ENCODE results near the gene OPRD1. TPM values are rescaled to one million over a fixed set of nuclear protein-coding genes. Genes with fewer than 3 reads are reported as not detected.

Gene OPRD1
- total RNA-seq, 6 experiments from 2014 or later: not detected

GRCh38 chr1:28779751-28780408 lies 32.1 kb upstream of the OPRD1 start:
- intact Hi-C loops (cut with DNase I): no loop called here
- Histone ChIP-seq H3K4me1 (peaks cover 0 to 2% (median under 1%) of the 10 kb centered on the region in 4 donors), H3K36me3 (no peaks in the 10 kb centered on the region), H3K27me3 (no peaks in the 10 kb centered on the region), H3K4me3 (no peak overlapping the region), H3K9me3 (no peaks in the 10 kb centered on the region), H3K27ac (no peak overlapping the region)
- 70% methylated on average over 6 of the region's 6 CpGs for WGBS (ENCODE audit: insufficient coverage, low coverage, low lambda C conversion rate, missing lambda C conversion rate)
- TF ChIP-seq CTCF (IDR thresholded peaks at IDR 0.05) (no peak), POLR2A (IDR thresholded peaks at IDR 0.05) (no peak)
- no peak for DNase-seq
- ATAC-seq: no peak

GRCh38 chr1:28781305-28781704 lies 30.7 kb upstream of the OPRD1 start:
- DNase-seq: no peak
- no peak for ATAC-seq
- Histone ChIP-seq H3K36me3 (no peaks in the 10 kb centered on the region), H3K4me3 (no peak overlapping the region), H3K9me3 (no peaks in the 10 kb centered on the region), H3K4me1 (peaks cover 0 to 3% (median 0%) of the 10 kb centered on the region in 4 donors), H3K27me3 (no peaks in the 10 kb centered on the region), H3K27ac (no peak overlapping the region)
- WGBS (ENCODE audit: insufficient coverage, low coverage, low lambda C conversion rate, missing lambda C conversion rate): 64% methylated on average over 11 of the region's 11 CpGs
- TF ChIP-seq POLR2A (IDR thresholded peaks at IDR 0.05): no peak
- intact Hi-C loops (cut with DNase I): no loop called here

- ATAC-seq: no peak
- Histone ChIP-seq H3K9me3 (no peaks in the 10 kb centered on the region), H3K27me3 (no peaks in the 10 kb centered on the region), H3K27ac (no peak overlapping the region), H3K4me3 (no peak overlapping the region), H3K4me1 (peaks cover 0 to 3% (median 0%) of the 10 kb centered on the region in 4 donors), H3K36me3 (no peaks in the 10 kb centered on the region)
- WGBS (ENCODE audit: insufficient coverage, low coverage, low lambda C conversion rate, missing lambda C conversion rate): 64% methylated on average over 3 of the region's 3 CpGs
- TF ChIP-seq CTCF (IDR thresholded peaks at IDR 0.05) (no peak), POLR2A (IDR thresholded peaks at IDR 0.05) (no peak)
- no peak for DNase-seq
- intact Hi-C loops (cut with DNase I): no loop called here
Observed at GRCh38 chr1:28782011-28782410, 30.0 kb upstream of the OPRD1 start.

GRCh38 chr1:28783363-28783762 lies 28.6 kb upstream of the OPRD1 start:
- peaks cover 0 to 3% (median 0%) of the 10 kb centered on the region in 4 donors for H3K4me1 ChIP-seq
- intact Hi-C loops (cut with DNase I): no loop called here
- DNase-seq (no peak), ATAC-seq (no peak)
- WGBS (ENCODE audit: insufficient coverage, low coverage, low lambda C conversion rate, missing lambda C conversion rate): 47% methylated on average over 2 of the region's 2 CpGs
- no peaks in the 10 kb centered on the region for H3K27me3 ChIP-seq
- no peak overlapping the region for H3K4me3 ChIP-seq
- TF ChIP-seq CTCF (IDR thresholded peaks at IDR 0.05) (no peak), POLR2A (IDR thresholded peaks at IDR 0.05) (no peak)
- no peak overlapping the region for H3K27ac ChIP-seq
- H3K36me3 ChIP-seq: no peaks in the 10 kb centered on the region
- H3K9me3 ChIP-seq: no peaks in the 10 kb centered on the region

- Histone ChIP-seq H3K27me3 (no peaks in the 10 kb centered on the region), H3K27ac (no peak overlapping the region), H3K9me3 (no peaks in the 10 kb centered on the region), H3K36me3 (no peaks in the 10 kb centered on the region), H3K4me3 (no peak overlapping the region), H3K4me1 (peaks cover 0 to 3% (median 0%) of the 10 kb centered on the region in 4 donors)
- no peak for DNase-seq
- WGBS (ENCODE audit: insufficient coverage, low coverage, low lambda C conversion rate, missing lambda C conversion rate): 78% methylated on average over 8 of the region's 9 CpGs
- intact Hi-C loops (cut with DNase I): loop anchor here (5.0 kb wide), 2 partner anchors 78 to 88 kb away; no protein-coding TSS in a partner anchor
- no peak for ATAC-seq
- no peak for TF ChIP-seq CTCF (IDR thresholded peaks at IDR 0.05)
- TF ChIP-seq POLR2A (IDR thresholded peaks at IDR 0.05): no peak
Observed at GRCh38 chr1:28789412-28789811, 22.6 kb upstream of the OPRD1 start.
